HG03196 (cell line): ENCODE data around the gene DYNC1H1.
A peak's percentile ranks its signal among the peaks of the same experiment; 100 is the strongest.

ENCODE experiments used
- ATAC-seq: cut with Tn5 transposase; IDR thresholded peaks from one replicate; pipeline ENCODE4 v1.9.1; 2021; ENCODE audit not compliant: unreplicated experiment

DYNC1H1 gene

DNA sequence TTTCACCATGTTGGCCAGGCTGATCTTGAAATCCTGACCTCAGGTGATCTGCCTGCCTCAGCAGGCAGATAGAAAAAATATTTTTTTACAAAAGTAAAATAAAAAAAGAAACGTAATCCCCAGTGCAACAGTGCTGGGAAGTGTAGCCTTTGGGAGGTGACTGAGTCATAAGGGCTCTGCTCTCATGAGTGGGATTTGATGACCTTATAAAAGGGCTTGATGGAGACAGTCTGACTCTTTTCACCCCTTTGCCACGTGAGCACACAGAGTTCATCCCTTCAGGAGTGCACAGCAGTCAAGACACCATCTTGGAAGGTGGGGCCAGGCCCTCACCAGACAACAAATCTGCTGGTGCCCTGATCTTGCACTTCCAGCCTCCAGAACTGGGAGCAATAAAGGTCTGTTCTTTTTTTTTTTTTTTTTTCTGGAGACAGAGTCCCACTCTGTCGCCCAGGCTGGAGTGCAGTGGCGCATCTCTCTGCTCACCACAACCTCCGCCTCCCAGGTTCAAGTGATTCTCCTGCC is 24.7 kb upstream of the DYNC1H1 start:
- ATAC-seq = no peak

DNA sequence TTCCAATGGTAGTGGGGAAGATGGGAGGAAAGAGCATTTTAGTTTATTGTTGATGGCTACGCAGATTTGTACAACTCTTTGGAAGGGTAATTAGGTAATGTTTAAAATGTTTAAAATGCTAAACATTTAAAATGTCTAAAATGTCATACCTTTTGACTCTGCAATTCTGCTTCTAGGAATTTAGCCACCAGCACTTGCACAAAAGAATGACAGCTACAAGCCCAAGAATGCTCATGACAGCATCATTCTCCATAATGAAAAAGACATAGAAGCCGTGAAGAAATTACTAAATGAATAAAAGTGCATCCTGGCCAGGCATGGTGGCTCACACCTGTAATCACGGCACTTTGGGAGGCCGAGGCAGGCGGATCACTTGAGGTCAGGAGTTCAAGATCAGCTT is 19.9 kb upstream of the DYNC1H1 start:
- no peak for ATAC-seq

DNA sequence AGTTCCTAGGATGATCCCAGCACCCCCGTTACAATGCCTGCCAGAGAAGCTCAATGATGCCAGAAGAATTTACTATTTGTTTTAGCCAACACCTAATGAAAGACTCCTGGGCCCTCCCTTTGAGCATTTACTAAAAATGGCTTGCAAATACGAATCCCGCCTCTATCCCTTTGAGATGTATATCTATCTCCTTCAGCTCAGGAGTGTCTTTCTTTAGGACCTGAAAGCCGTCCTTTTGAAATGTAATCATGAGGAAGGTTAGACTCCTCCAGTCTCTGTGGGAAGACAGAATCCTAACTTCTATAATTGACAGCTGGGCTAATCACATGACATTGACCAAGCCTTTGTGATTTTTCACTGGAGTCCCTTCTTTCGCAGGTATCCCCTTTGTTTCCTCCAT is 19.2 kb upstream of the DYNC1H1 start:
- ATAC-seq = no peak

DNA sequence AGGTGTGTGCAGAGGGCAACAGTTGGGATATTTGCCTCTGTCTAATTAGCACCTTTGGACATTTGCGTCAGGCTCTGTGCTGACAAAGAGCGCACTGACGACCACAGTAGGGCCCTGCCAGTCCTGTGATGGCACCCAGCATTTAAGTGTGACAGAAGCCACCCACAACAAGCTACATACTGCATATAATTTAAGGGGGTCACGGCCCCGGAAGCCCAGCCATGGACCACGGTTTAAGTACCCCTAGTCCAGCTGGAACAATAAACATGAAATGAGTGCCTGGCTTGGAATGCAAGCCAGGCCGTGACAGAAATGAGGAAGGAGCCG is 16.8 kb upstream of the DYNC1H1 start:
- ATAC-seq = no peak

DNA sequence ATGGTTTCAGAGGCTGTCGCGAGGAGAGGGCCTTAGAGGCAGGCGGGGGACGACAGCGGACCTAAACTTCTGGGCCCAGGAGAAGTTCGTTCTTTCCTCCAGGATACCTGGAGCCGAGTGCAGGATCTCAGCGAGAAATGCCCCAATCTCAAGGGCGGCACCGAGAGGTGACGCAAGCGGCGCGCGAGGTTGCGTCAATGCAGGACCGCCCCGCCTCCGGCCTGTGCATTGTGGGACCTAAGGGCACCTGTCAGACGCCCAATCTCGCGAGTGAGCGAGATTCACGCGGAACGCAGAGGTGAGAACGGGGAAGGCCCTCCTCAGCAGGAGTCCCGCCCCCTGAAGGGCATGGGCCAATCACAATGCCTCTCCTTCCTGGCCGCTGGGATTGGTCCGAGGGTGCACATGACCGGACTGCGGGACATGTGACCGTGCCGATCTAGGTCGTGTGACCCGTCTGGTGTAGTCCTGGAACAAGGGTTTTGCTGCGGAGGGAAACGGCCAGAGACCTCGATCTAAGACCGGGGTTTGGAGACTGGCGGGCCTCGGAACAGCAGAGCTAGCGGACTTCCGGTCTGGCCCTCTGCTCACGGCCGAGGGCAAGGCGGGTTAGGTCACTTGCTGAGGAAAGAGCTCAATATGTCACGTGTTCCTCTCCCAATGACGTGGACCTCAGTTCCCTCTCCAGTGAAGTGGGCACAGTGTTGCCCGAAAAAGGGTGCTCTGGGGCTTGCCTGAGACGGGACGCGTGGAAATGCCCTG is 16.3 kb upstream of the DYNC1H1 start:
- ATAC-seq = peak; percentile 96

DNA sequence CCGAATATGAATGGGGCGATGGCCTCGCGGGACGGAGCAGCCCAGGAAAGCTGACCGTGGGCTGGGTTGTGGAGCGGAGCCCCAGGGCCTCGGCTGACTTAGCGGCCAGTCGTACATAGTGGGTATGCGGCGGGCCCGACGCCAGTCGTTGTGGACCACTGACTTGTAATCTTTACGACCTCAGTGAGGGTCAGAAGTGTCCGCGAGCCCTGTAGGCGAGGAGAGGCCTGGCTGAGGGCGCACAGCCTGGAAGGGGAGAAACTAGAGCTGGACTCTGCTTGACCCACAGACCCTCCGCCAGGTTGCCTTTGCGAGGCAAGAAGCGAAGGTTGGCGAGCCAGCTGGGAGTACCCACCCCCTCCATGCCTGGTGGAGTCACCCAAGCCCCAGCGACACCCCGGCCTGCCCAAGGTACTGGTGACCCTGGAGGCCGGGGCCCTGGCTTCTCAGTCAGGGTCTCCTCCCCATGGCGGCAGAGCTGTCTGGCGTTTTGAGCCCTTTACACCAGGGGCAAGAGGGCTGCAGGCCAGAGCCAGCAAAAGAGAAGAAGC is 15.6 kb upstream of the DYNC1H1 start:
- no peak for ATAC-seq

DNA sequence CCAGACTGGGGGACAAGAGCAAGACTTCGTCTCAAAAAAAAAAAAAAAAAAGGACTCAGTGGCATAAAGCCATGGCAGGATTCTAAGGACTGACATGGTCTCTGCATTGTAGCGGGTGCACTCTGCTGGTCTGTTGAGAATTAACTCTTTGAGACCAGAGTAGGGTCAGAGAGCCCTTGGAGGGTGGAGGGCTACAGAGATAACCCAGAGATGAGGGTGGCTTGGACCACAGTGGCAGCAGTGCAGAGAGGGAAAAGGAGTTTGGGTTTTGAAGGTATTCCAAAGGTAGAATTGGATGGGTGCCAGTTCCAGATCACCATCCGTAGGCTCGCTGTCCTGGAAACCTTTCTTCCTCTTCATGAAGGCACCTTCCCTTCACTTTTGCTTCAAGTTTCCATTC is 14.3 kb upstream of the DYNC1H1 start:
- ATAC-seq = no peak

DNA sequence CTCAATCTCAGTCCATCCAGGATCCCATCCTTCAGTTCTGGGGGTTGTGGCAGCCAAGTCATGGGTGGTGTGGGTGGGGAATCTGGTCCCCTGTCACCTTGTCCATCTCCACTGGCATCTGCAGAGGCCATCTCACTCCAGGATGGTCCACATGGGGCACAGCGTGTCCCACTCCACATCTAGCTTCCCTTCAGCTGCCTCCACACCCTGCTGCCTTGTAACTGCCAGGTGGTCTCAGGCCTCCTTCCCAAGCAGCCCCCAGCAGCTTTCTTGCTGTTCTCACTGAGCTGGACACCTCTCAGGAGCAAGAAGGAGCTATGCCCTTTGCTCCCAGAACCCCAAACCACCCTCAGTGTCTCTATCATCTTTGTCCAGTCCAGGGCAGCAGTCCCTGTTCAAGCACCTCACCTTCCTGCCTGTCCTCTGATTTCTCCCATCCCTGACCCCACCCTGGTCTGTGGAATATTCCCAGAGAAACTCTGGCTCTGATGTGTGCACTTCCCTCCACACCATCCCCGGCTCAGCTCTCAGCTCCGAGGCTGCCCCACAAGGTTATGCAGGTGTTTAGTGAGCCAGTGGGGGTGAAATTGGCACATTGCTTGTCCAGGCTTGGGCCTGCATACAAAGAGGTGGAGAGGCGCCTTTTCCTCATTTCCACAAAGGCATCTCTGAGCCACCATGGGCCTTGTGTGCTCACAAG is 13.7 kb upstream of the DYNC1H1 start:
- ATAC-seq = no peak

DNA sequence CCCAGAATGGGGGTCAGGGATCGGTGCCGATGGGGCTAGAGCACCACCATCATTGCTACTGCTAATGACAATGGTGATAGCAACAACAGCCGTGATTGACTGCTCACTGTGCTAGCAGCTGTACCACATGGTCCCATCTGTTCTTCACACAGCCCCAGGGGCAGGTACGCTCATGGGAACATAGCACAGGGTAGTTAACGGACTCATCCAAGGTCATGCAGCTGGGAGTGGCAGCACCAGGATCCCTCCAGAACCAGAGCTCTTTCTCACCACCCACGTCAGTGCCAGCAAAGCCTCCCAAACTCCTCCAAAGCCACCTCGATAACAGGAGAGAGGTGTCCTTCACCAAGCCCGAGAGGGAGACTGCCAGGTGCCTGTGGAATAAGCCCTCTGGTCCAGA is 11.2 kb upstream of the DYNC1H1 start:
- ATAC-seq = no peak

DNA sequence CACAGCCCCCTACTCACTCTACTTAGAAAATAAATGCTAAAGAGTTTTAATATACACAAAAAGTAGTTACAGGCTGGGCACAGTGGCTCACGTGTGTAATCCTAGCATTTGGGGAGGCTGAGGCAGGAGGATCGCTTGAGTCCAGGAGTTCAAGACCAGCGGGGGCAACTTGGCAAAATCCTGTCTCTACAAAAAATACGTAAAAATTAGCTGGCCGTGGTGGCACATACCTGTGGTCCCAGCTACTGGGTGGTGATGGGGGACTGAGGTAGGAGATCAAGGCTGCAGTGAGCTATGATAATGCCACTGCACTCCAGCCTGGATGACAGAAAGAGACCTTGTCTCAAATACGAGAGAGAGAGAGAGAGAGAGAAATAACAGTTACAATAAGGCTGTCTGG is 9.9 kb upstream of the DYNC1H1 start:
- ATAC-seq = no peak

DNA sequence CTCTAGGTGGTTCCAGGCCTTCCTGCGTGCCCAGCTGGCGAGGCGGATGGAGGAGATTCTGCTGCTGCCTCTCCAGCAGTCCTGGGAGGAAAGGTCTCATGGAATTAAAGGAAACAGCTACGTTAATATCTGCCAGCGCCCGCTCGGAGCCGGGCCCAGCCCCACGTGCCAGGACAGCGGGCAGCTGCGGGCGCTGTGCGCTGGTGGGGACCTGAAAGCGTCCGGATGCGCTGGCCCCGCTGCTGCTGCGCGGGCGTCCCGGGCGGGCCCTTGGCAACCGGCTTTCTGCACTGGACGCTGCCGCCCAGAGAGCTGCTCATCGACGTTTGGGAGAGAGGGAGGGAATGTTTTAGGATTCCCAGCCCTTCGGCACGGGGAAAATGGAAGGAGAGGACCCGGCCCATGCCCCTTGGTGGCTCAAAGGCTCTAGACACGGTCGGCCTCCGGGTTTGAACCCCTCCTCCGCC is 8.6 kb upstream of the DYNC1H1 start:
- ATAC-seq = no peak

DNA sequence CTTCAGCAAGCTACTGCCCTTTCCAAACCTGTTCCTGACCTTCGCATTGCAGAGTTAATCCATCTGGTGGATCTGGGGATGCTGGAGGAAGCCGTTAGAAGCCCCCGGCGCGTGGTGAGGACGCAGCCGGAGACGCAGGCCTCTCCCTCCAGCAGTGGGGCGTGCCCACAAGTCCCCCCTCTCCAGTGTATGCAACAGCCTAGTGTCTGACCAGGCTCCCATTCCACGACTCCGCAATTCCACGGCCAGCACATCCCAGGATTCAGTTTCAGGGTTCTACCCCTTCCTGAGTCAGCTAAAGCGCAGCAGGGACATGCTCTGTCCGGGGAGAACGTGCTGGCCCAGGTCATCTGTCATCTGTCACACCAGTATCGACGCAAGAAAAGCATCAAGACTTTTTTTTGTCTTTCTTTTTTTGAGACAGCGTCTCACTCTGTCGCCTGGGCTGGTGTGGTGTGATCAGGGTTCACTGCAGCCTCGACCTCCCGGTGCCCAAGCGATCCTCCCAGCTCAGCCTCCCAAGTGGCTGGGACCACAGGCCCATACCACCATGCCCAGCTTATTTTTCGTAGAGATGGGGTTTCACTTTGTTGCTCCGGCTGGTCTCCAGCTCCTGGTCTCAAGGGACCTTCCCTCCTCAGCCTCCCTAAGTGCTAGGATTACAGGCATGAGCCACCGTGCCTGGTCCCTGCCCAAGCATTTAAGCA is 8.0 kb upstream of the DYNC1H1 start:
- ATAC-seq = no peak

DNA sequence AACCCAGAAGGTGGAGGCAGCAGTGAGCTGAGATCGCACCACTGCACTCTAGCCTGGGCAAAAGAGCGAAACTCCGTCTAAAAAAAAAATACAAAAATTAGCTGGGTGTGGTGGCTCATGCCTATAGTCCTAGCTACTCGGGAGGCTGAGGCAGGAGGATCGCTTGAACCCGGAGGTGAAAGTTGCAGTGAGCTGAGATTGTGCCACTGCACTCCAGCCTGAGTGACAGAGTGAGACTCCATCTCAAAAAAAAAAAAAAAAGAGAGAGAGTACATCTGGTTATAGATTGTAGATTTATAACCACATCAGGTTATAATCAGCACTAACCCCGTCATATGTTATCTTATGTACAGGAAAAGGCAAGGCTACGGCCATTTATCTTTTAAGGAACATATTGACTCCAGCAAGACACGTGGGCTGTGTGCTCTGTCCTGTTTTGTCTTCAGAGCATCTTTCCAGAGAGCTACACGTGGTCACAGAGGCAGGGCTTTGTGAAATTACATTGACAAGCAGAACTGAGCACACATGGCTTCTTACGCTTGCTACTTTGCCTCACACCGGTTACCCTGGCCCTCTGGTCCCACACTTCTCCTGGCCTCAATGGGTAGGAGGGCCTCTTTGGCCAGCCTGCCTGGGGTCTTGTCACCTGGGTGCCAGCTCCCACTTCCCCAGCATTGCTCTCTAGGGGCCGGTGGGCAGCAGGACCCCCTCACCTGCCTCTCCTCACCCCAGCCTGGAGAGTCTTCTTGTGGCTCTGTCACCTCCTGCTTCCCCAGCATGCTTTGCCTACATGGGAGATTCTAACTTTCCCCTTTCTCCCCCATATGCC is 6.8 kb upstream of the DYNC1H1 start:
- no peak for ATAC-seq

DNA sequence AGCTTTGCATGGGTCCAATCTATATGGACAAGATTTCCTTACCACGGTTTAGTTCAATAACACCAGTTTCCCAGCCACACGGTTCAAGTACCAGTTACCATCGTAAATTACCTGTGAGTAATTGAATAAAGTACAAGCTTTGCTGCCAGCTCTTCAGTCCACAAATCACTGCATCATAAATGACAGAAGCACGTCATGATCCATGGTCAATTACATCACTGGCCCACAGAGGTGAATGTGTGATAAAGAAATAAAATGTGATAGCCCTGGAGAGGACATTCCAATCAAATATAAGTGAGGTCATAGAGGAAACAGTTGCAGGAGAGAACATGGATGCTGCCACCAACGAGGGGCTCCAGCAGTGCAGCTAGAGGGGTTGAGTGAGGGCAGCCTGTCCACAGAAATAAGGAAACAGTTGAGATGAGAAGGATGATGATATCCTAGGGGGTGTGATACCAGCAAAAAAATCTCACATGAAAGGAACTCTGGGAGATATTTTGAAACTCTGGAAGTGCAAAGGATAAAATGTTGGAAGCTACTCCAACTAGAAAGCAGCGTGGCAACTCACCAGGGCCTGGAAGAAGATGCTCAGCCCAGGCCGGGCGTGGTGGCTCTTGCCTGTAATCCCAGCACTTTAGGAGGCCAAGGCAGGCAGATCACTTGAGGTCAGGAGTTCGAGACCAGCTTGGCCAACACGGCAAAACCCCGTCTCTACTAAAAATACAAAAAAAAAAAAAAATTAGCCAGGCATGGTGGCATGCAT is 5.8 kb upstream of the DYNC1H1 start:
- ATAC-seq = no peak

DNA sequence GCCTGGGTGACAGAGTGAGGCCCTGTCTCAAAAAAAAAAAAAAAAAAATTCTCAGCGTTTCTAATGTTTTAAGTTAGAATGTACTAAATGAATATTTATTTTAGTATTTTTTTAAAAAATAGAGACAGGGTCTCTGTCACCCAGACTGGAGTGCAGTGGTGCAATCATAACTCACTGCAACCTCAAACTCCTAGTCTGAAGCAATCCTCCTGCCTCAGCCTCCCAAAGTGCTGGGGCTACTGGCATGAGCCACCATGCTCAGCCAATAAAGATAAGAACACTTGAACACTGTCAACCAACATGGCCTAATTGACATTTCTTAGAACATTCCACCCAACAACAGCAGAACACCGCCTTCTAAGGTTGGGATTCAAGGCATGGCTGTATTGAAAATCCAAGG is 5.1 kb upstream of the DYNC1H1 start:
- ATAC-seq = no peak

DNA sequence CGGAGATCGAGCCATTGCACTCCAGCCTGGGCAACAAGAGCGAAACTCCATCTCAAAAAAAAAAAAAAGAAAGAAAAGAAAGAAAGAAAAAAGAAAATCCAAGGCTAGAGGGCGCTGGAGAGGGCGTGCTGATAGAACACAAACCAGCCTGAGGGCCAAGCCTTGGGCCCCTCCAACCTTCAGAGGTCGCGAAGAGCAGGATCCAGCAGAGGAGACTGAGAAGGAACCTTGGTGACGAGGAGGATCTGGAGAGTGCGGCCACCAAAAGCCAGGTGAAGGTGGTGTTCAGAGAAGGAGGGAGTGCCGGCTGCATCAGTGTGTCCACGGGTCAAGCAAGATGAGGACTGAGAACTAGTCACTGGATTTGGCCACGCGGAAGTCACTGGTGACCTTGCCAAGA is 4.1 kb upstream of the DYNC1H1 start:
- no peak for ATAC-seq

DNA sequence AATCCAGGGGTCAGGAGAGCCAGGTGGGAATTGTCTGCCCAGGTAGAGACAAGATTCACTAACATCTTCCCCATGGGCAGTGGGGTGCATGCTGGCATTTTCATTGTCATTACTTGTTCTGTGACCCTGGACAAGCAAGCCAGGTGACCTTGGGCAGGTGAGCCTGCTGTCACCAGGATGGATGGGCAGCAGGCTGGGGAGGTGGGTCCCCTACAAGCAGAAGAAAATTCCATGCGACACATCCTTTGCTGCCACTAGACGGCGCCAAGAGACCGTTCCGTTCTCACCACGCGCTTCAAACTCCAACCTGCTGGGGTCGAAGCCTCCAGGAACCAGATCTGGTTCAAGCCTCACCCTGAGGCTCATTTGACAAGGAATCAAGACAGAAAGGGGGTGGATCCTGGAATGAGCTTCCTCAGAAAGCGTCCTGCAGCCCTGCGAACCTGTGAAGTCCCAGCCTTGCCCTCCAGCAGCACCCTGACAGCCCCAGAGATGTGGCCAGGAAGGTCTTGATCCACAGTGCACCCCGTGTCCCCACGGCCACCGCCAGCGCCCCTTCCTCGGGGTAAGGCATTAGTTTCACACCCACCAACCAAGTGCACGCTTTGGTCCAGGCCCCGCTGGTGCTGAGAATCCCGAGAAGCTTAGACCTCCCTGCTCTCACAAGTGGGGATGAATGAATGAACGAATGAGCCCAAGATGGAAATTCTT is 3.2 kb upstream of the DYNC1H1 start:
- no peak for ATAC-seq

DNA sequence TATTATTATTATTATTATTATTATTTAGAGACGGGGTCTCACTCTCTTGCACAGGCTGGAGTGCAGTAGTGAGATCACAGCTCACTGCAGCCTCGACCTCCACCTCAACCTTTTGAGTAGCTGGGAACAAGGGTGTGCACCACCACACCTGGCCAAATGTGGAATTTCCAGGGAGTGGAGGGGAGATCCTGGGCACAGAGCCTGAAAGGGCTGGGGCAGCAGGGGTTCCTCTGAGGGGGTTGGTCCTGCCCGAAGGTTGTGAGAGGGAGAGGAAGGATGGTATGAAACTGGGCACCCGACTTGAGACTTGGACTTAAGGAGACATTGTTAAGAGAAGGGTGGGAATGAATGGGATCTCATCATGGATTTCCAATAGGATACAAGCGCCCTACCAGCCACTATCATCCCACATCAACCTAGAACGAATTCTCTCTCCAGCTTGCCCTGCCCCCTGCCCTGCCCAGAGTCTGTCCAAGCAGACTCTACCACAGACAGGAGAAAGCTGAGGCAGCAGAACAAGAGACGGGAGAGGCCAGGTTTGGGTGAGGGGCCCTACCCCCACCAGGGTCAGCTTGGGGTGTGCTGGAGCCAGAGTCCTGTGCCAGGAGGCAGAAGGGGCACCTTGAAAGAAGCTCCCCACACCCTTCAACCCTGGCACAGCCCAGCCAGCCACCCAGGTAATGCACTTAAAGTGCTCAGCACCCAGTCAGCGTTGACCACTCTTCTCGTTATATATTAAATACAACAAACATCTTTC is 2.4 kb upstream of the DYNC1H1 start:
- ATAC-seq = no peak

DNA sequence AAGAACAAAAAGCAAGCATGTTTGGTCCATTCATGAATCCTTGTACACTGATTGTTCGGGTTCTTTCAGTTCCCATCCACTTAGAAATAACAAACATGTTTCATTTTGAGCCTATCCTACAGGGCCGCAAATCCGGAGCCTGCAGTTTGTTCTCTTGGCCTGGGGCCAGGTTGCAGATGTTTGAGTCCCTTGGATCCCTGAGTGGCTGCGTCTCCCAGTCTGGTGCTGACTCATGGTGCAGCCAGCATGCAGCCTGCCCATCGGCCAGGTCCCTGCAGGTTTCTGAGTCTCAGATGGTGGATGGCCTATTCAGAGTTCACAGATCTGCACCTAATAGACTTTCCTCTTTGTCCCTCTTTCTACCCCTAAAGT is 1.9 kb upstream of the DYNC1H1 start:
- no peak for ATAC-seq
